ENCODE measurements around the gene SFT2D1. TPM values are rescaled to one million over a fixed set of nuclear protein-coding genes. Genes with fewer than 3 reads are reported as not detected.

The SFT2D1 gene
- polyA plus RNA-seq, 4 donors = 51.8 to 79.2 (median 69.3) TPM

- no peak for DNase-seq (ENCODE audit: low read depth in 4 of 4, low spot score in 3 of 4)
These were observed 59.8 kb downstream of the SFT2D1 start for GRCh38 chr6:166282394-166283032.

- no peak for DNase-seq (ENCODE audit: low read depth in 4 of 4, low spot score in 3 of 4)
These were observed 61.2 kb downstream of the SFT2D1 start for GRCh38 chr6:166281104-166281503.

- no peak for DNase-seq (ENCODE audit: low read depth in 4 of 4, low spot score in 3 of 4)
These were observed 63.0 kb downstream of the SFT2D1 start for GRCh38 chr6:166279393-166279679.

- no peak for DNase-seq (ENCODE audit: low read depth in 4 of 4, low spot score in 3 of 4)
These were observed 63.6 kb downstream of the SFT2D1 start for GRCh38 chr6:166278579-166279392.

GRCh38 chr6:166277892-166278578, 64.3 kb downstream of the SFT2D1 start:
- DNase-seq (ENCODE audit: low read depth in 4 of 4, low spot score in 3 of 4) = no peak

- DNase-seq (ENCODE audit: low read depth in 4 of 4, low spot score in 3 of 4) = no peak
These were observed 65.3 kb downstream of the SFT2D1 start for GRCh38 chr6:166277018-166277417.

- no peak for DNase-seq (ENCODE audit: low read depth in 4 of 4, low spot score in 3 of 4)
These were observed 66.6 kb downstream of the SFT2D1 start for GRCh38 chr6:166275714-166276166.

- DNase-seq (ENCODE audit: low read depth in 4 of 4, low spot score in 3 of 4) = no peak
These were observed 67.5 kb downstream of the SFT2D1 start for GRCh38 chr6:166274739-166275370.

- DNase-seq (ENCODE audit: low read depth in 4 of 4, low spot score in 3 of 4) = no peak
These were observed 68.2 kb downstream of the SFT2D1 start for GRCh38 chr6:166274163-166274562.

- no peak for DNase-seq (ENCODE audit: low read depth in 4 of 4, low spot score in 3 of 4)
These were observed 71.0 kb downstream of the SFT2D1 start for GRCh38 chr6:166271376-166271765.

GRCh38 chr6:166270706-166271375, 71.5 kb downstream of the SFT2D1 start:
- no peak for DNase-seq (ENCODE audit: low read depth in 4 of 4, low spot score in 3 of 4)

Other genes with a start within 250 kb of the SFT2D1 start
- gene TBXT, start 174.7 kb downstream of the SFT2D1 start, polyA plus RNA-seq (ENCODE audit: insufficient read length in 4 of 4) = not detected
- under 1 TPM; 0.12 to 0.35 (median 0.19) TPM for gene PRR18, start 34.2 kb downstream of the SFT2D1 start, polyA plus RNA-seq (ENCODE audit: insufficient read length in 4 of 4)
- gene MPC1, start 40.4 kb upstream of the SFT2D1 start, polyA plus RNA-seq (ENCODE audit: insufficient read length in 4 of 4) = 10 to 100 TPM; 47.3 to 95.0 (median 80.2) TPM
- gene RAMACL, start 244.1 kb upstream of the SFT2D1 start, polyA plus RNA-seq (ENCODE audit: insufficient read length in 4 of 4) = 1 to 10 TPM in 1 of 4 donors, under 1 TPM in 3; 0.20 to 2.0 (median 0.29) TPM